Measurements from ENCODE around the gene NDUFA12.

The NDUFA12 gene

DNA sequence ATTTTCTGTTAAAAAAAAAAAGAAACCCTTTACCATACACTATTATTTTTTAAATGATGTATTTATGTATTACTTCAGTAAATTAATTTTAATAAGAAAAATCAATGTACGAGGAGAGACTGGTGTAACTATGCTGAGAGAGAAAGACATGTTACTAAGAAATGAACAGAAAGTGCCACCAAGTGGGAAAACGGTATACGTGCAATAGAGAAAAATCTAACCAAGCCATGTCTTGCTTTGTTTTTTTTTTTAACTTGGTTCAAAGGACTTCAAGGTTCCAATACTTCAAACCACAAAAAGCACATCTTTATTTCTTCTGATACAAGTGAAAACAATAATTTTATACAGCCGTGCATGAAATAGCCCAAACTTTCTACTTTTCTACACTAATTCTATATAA, 22.9 kb downstream of the NDUFA12 start:
- peak; percentile 74 for DNase-seq (ENCODE audit: low read depth)

GRCh38 chr12:94979941-94980340, 23.6 kb downstream of the NDUFA12 start:
- no peak for DNase-seq (ENCODE audit: low read depth)

GRCh38 chr12:94977766-94978468, 25.6 kb downstream of the NDUFA12 start:
- DNase-seq (ENCODE audit: low read depth), result no peak

- peak; percentile 100 for DNase-seq (ENCODE audit: low read depth)
Measured at GRCh38 chr12:94973221-94973620, 30.3 kb downstream of the NDUFA12 start.

GRCh38 chr12:94972795-94973194, 30.7 kb downstream of the NDUFA12 start:
- peak; percentile 55 for DNase-seq (ENCODE audit: low read depth)

GRCh38 chr12:94971923-94972322, 31.6 kb downstream of the NDUFA12 start:
- DNase-seq (ENCODE audit: low read depth), result no peak

DNA sequence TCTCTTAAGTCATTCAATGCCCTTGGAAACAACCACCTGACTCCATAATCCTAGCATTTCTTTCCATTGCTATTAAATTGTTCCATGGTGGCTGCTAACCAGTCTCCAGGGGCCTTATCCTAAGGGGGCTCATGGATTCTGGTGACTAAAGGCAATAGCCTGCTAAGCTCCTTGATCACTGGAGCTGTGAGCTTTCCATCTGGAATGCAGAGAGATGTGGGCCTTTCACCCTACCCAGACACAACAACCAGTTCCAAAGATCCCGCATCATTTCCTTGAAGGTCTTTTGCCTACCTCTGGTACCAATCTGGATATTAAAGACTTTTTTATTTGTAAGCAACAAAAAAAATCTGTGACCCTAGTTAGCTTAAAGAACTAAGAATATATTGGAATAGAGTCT, 32.9 kb downstream of the NDUFA12 start:
- DNase-seq (ENCODE audit: low read depth), result peak; percentile 25

- no peak for DNase-seq (ENCODE audit: low read depth)
Measured at GRCh38 chr12:94969424-94969823, 34.1 kb downstream of the NDUFA12 start.

DNA sequence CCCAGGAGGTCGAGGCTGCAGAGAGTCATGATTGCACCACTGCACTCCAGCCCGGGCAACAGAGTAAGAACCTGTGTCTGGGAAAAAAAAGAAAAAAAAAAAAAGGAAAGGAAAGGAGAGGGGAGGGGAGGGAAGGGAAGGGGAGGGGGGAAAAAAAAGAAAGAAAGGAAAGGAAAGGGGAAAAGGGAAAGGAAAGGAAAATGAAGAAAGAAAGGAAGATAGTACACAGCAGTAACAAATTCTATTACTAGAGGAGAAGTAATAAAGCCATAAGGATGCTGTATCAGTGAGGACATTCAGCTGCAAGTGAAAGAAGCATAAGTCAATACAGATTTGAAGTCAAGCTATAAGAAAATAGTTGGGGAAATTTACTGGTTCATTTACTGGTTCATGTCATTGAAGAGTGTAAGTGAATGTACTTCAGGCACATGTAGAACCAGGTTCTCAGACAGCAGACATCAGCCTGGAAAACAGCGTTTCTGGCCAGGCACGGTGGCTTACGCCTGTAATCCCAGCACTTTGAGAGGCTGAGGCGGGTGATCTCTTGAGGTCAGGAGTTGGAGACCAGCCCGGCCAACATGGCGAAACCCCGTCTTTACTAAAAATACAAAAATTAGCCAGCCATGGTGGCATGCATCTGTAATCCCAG, 37.4 kb downstream of the NDUFA12 start:
- no peak for DNase-seq (ENCODE audit: low read depth)

GRCh38 chr12:94963649-94964048, 39.8 kb downstream of the NDUFA12 start:
- peak; percentile 67 for DNase-seq (ENCODE audit: low read depth)

DNA sequence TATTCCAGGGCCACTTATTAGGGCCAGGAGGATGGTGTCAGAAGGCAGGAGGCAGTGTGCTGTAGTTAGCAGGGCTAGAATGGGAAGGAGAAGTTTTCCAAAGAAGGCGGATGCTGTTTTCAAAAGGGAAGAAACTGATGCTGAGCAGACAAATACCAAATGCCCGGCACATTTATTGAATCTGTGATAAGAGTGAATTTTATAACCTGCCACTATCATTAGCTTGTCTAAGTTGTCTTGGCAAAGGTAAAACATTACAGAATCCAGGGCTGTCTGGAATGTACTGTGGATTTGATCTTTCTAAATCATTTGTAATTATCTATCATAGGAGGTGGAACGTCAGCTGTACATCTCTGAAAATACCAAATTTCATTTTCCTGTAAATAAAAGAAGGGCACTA, 40.8 kb downstream of the NDUFA12 start:
- no peak for DNase-seq (ENCODE audit: low read depth)

- no peak for DNase-seq (ENCODE audit: low read depth)
Measured at GRCh38 chr12:94961911-94962310, 41.6 kb downstream of the NDUFA12 start.

- DNase-seq (ENCODE audit: low read depth), result no peak
Measured at GRCh38 chr12:94961256-94961824, 42.2 kb downstream of the NDUFA12 start.

GRCh38 chr12:94957006-94957405, 46.5 kb downstream of the NDUFA12 start:
- DNase-seq (ENCODE audit: low read depth), result no peak

DNA sequence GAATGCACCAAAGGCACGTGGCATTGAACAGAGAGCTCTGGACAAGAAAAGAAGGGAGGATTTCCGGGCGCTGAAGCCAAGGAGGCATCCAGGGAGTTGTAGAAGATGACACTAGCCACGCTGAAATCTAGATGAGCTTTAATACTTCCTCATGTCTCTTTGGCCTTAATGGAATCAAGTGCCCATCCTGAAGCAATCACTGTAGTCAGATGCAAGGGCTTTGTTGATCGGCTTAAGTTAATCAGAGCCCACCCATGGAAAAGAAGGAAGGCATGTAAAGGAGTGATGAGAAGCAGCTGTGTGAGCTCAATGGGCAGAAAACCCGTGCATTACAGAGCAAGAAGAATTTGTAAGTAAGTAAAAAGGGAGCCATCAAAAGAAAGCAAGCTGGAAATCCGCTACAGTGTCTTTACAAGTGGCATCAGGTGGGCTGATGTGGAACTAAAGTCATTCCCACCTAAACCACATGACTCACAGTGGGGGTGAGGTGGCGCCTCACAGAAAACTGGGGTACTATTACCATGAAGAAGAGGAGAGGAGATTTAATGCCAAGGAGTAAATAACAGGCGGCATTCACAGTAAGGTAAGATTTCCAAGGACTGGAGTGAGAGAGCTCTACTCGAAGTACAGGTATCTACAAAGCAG, 48.4 kb downstream of the NDUFA12 start:
- DNase-seq (ENCODE audit: low read depth), result no peak

GRCh38 chr12:94954029-94954685, 49.3 kb downstream of the NDUFA12 start:
- DNase-seq (ENCODE audit: low read depth), result peak; percentile 81

DNA sequence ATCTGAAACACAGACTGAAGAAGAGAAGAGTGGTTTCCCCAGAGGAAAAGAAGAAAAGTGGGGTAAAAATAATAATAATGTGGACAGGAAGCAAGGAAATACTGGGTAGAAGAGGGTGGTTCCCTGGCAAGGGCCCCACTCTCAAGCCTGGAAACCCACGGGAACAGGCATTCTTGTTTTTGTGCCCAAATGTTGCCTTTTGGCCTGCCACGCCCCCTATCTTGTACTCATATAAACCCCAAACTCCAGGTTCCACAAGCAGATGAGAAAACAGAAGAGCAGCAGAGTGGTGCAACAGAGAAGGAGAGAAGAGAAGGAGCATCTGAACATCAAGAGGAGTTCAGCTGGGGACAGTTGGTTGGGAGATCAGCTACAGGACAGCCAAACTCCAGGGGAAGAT, 51.2 kb downstream of the NDUFA12 start:
- DNase-seq (ENCODE audit: low read depth), result no peak

DNA sequence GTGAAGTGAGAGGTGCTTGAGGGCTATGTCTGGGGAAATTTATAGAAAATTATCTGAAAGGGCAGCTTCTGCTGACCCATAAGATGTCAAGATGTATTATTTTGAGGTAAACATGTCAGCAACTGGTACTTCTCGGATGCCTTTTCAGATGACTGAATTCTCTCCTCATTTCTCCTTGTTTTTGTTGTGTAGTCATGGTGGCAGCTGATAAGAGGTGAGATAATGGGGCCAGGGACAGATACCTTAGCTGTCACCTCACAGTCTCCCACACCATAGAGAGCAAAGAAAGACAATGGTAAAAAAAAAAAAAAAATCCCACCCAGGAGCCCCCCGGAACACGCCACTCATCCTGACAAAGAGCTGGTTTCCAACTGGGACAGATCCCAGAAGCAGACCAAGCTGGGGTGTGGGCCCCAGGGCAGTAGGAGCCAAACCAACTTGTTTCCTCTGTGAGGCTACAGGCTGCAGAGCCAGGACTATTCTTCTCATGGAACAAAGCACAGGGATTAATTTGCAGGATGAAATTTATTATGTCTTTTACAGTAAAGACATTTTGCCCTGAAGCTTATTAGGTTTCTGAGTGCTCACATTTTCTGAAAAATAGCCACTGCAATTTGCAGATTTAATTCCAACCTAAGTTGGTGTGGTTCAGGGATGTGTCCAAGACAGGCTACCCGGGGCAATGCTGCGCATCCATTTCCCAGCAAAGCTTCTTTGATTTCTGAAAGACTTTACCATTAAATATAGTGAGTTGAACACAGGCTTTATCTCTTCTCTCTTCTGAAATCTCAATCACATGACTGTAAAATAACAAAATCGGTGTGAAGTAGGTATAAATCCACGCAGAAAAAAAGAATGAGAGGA, 52.2 kb downstream of the NDUFA12 start:
- DNase-seq (ENCODE audit: low read depth), result no peak

- DNase-seq (ENCODE audit: low read depth), result no peak
Measured at GRCh38 chr12:94948232-94948810, 55.2 kb downstream of the NDUFA12 start.

DNA sequence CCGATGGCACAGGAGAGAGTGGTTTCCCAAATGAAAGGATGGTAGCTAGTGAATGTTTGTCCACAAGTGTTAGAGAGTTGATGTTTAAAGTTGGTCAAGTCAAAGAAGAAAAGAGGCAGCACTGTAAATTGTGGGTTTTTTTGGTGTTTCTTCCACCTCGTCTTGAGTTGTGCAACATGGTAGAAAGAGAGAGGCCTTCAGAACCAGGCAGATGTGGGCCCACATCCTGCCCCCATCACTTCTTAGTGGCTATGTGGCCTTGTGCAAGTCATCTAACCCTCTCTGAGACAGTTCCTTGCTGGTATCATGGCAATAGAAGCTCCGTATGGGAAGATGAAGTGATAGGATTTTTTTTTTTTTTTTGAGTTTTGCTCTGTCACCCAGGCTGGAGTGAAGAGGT, 60.8 kb downstream of the NDUFA12 start:
- no peak for DNase-seq (ENCODE audit: low read depth)

DNA sequence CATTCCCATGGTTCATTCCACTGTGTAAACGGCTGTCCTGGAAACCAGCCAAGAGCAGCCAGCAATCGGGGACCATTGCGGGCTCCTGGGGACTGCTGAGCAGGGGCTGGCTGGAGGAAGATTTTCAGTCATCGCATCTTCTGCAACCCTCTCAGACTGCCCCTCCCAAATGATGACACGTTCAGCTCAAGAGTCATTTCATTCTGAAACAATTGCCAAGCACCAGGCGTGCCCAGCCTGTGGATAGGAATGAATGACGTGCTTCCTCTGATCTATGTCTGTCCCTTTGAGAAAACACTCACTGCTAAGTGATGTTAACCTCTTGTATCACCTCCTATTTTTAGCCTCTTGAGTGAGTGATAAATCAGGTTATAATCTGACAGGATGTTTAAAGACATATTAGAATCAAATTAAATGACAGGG, 62.0 kb downstream of the NDUFA12 start:
- DNase-seq (ENCODE audit: low read depth), result peak; percentile 97

All from iris pigment epithelial cell (primary cell).